HepG2 (cell line): Measurements from ENCODE around the gene OR51A7. TPM values are rescaled to one million over a fixed set of nuclear protein-coding genes. Genes with fewer than 3 reads are reported as not detected.

Experiments
- ATAC-seq: fragments of 200-7000 bp; cut with Tn5 transposase; 3 replicates; pipeline ENCODE4 v1.9.1; 2020; ENCODE audit warnings: mild to moderate bottlenecking, moderate library complexity
- BruUV-seq: library from RNA; stranded (reverse); fragments of 400-500 nt; replicated peaks from 2 replicates; lab custom pipeline; 2021; lab: Mats Ljungman, UMichigan
- CTCF ChIA-PET: fragments of 300-600 bp; formaldehyde crosslinking; extraction: SDS; loops from one replicate; lab custom pipeline; 2021; ENCODE audit warnings: low total read pairs, inconsistent platforms, low intra/inter-chr PET ratio; lab: Yijun Ruan, JAX
- POLR2A ChIA-PET: fragments of 350-600 bp; sonication (Branson Sonifier 250); formaldehyde crosslinking; loops from one replicate; lab custom pipeline; 2020; ENCODE audit warnings: antibody characterized with exemption, inconsistent platforms; lab: Yijun Ruan, JAX
- DNase-seq: peaks from one replicate; pipeline ENCODE4 v3.0.0-alpha.2; 2015; ENCODE audit warnings: low spot score
- FAIRE-seq: peaks from 3 replicates; lab custom pipeline; 2011; peaks lifted over from hg19 to GRCh38; lab: Jason Lieb, UNC
- H2AFZ ChIP-seq: one replicate; pipeline ENCODE4 v1.6.1; 2011; ENCODE audit warnings: low read length, inconsistent platforms
- H3K27ac ChIP-seq: fragments of 300-600 bp; 3 replicates; pipeline ENCODE4 v1.8.0; 2011; ENCODE audit warnings: mixed run types, mild to moderate bottlenecking, mixed read lengths, low read length, inconsistent platforms; ENCODE audit not compliant: insufficient read depth; ENCODE audit errors: extremely low read length
- H3K27me3 ChIP-seq, 2 experiments: fragments of 200-600 bp in 1 of 2; 2 replicates in 1 of 2; 3 replicates in 1 of 2; pipeline versions ENCODE4 v1.6.0 to v1.8.0; 2011; ENCODE audit warnings: low read length in 2 of 2, mild to moderate bottlenecking in 2 of 2, moderate library complexity in 2 of 2, inconsistent platforms in 1 of 2; ENCODE audit not compliant: insufficient read depth in 2 of 2, control insufficient read depth in 1 of 2
- H3K36me3 ChIP-seq, 2 experiments: fragments of 200-600 bp in 1 of 2; replicated peaks in 1 of 2; 2 replicates in 1 of 2; 3 replicates in 1 of 2; pipeline versions ENCODE4 v1.5.1 to v1.8.0; 2011; ENCODE audit warnings: low read length in 2 of 2, inconsistent platforms in 1 of 2; ENCODE audit not compliant: insufficient read depth in 2 of 2, control insufficient read depth in 1 of 2
- H3K4me1 ChIP-seq: 2 replicates; pipeline ENCODE4 v1.5.1; 2012; ENCODE audit warnings: low read length, inconsistent platforms; ENCODE audit not compliant: insufficient read depth
- H3K4me2 ChIP-seq: 2 replicates; pipeline ENCODE4 v1.6.0; 2011; ENCODE audit warnings: low read depth, low read length, inconsistent platforms
- H3K4me3 ChIP-seq, 3 experiments: fragments of 200-600 bp in 1 of 3; sonication (generic), shearing (Covaris generic) in 1 of 3; replicated peaks in 1 of 3; 2 replicates each; pipeline ENCODE4 v1.5.1; 2011 to 2016; ENCODE audit warnings: low read length in 3 of 3, inconsistent platforms in 2 of 3, low read depth in 2 of 3, mild to moderate bottlenecking in 2 of 3, control low read depth in 1 of 3, mixed read lengths in 1 of 3; ENCODE audit not compliant: insufficient read depth in 1 of 3
- H3K79me2 ChIP-seq: one replicate; pipeline ENCODE4 v1.6.1; 2011; ENCODE audit warnings: low read length, inconsistent platforms; ENCODE audit not compliant: insufficient read depth
- H3K9ac ChIP-seq: 2 replicates; pipeline ENCODE4 v1.6.0; 2011; ENCODE audit warnings: mild to moderate bottlenecking, low read depth, low read length, inconsistent platforms; ENCODE audit not compliant: insufficient read depth
- H3K9me3 ChIP-seq: 2 replicates; pipeline ENCODE4 v1.5.1; 2012; ENCODE audit warnings: mild to moderate bottlenecking, low read length
- H4K20me1 ChIP-seq: 2 replicates; pipeline ENCODE4 v1.6.0; 2011; ENCODE audit warnings: inconsistent platforms, mild to moderate bottlenecking, low read length, moderate library complexity; ENCODE audit not compliant: insufficient read depth
- PHF5A ChIP-seq: IDR thresholded peaks from one replicate; pipeline ENCODE4 v1.6.1; 2018; ENCODE audit warnings: low read depth, missing genetic modification reagents; ENCODE audit not compliant: unreplicated experiment
- PTBP1 ChIP-seq: fragments of 200-400 bp; formaldehyde crosslinking; IDR thresholded peaks from 2 replicates; pipeline ENCODE4 v1.6.1; 2018; ENCODE audit warnings: low read length, low read depth; ENCODE audit not compliant: poor library complexity, severe bottlenecking
- SUZ12 ChIP-seq: fragments of 150-350 bp; IDR thresholded peaks from 2 replicates; pipeline ENCODE4 v1.6.1; 2014; ENCODE audit warnings: low read depth, low read length
- ZBTB8A ChIP-seq: sonication (generic); formaldehyde crosslinking; IDR thresholded peaks from 2 replicates; pipeline ENCODE4 v1.4.0; 2020; ENCODE audit warnings: mild to moderate bottlenecking, low read depth, missing genetic modification reagents, borderline replicate concordance
- ZNF101 ChIP-seq: sonication (generic); formaldehyde crosslinking; IDR thresholded peaks from 2 replicates; pipeline ENCODE4 v1.4.0; 2020; ENCODE audit warnings: mild to moderate bottlenecking, low read depth, missing genetic modification reagents, borderline replicate concordance
- ZNF333 ChIP-seq: sonication (generic); formaldehyde crosslinking; IDR thresholded peaks from 2 replicates; pipeline ENCODE4 v1.4.0; 2020; ENCODE audit warnings: mild to moderate bottlenecking, missing genetic modification reagents, borderline replicate concordance
- ZNF563 ChIP-seq: sonication (generic); formaldehyde crosslinking; IDR thresholded peaks from 2 replicates; pipeline ENCODE4 v1.8.0; 2022; ENCODE audit warnings: mild to moderate bottlenecking, moderate library complexity, missing genetic modification reagents
- WGBS: methylation state at CpG from one replicate; pipeline ENCODE4 v1.1.6; 2017; ENCODE audit warnings: low lambda C conversion rate; 5-methylcytosine and 5-hydroxymethylcytosine counted together
- in situ Hi-C: cut with HindIII; loops from 2 replicates; pipeline ENCODE4 v1.10.0; 2017; ENCODE audit warnings: low pct_unique_long_range_greater_than_20kb; ENCODE audit not compliant: extremely low pct_ligation_motif_present
- intact Hi-C: fragments of 100-400 bp; cut with micrococcal nuclease; formaldehyde crosslinking; loops from one replicate; pipeline ENCODE4 v1.10.0; 2022; ENCODE audit not compliant: unreplicated experiment
- polyA plus RNA-seq, 8 experiments: library from polyadenylated mRNA; depleted of rRNA in 3 of 8; stranded (reverse) in 7 of 8; unstranded in 1 of 8; fragments of >200 nt; fragmentation: Illumina TruSeq in 4 of 8; extraction: Trizol in 4 of 8; gene quantifications; 2 replicates each; pipeline versions ENCODE4 v1.2.1 to v1.2.3, GENCODE V29; 2011 to 2016; ENCODE audit warnings: low read depth in 4 of 8, missing spikeins in 1 of 8, mixed read lengths in 1 of 8; ENCODE audit not compliant: insufficient read depth in 1 of 8
- total RNA-seq, 5 experiments: library from RNA; depleted of rRNA; stranded (reverse); fragments of >200 nt; fragmentation: Illumina TruSeq; extraction: Trizol; gene quantifications; 2 replicates each; pipeline ENCODE4 v1.2.3, GENCODE V29; 2016; ENCODE audit warnings: low read depth in 1 of 5
- TF ChIP-seq, protein P1 (sequence below): sonication (generic); formaldehyde crosslinking; IDR thresholded peaks from 2 replicates; pipeline ENCODE4 v1.4.0; 2020; ENCODE audit warnings: missing genetic modification reagents
- TF ChIP-seq, protein P2 (sequence below): sonication (generic); formaldehyde crosslinking; IDR thresholded peaks from 2 replicates; pipeline ENCODE4 v1.5.1; 2020; ENCODE audit warnings: missing genetic modification reagents, mild to moderate bottlenecking, borderline replicate concordance

The OR51A7 gene
- total and polyA plus RNA-seq, 2 of the 13 experiments (the other 11 are each of a cell fraction or from before 2014, with no cell fraction given): not detected

DNA sequence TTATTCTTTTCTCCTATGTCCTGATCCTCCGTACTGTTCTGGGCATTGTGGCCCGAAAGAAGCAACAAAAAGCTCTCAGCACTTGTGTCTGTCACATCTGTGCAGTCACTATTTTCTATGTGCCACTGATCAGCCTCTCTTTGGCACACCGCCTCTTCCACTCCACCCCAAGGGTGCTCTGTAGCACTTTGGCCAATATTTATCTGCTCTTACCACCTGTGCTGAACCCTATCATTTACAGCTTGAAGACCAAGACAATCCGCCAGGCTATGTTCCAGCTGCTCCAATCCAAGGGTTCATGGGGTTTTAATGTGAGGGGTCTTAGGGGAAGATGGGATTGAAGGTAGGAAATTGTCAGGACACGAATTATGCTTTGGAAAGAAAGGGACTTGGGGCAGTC lies 21.0 kb upstream of the OR51A7 start:
- 5% methylated on average over 5 of the region's 5 CpGs for WGBS
- H4K20me1 ChIP-seq: no peaks in the 10 kb centered on the region
- BruUV-seq: no TSS peak
- in situ Hi-C loops: no loop called here
- TF ChIP-seq PHF5A (CRISPR knock-in tag): no peak
- TF ChIP-seq ZBTB8A (CRISPR knock-in tag): no peak
- no peak for TF ChIP-seq ZNF333
- TF ChIP-seq, protein P1, sequence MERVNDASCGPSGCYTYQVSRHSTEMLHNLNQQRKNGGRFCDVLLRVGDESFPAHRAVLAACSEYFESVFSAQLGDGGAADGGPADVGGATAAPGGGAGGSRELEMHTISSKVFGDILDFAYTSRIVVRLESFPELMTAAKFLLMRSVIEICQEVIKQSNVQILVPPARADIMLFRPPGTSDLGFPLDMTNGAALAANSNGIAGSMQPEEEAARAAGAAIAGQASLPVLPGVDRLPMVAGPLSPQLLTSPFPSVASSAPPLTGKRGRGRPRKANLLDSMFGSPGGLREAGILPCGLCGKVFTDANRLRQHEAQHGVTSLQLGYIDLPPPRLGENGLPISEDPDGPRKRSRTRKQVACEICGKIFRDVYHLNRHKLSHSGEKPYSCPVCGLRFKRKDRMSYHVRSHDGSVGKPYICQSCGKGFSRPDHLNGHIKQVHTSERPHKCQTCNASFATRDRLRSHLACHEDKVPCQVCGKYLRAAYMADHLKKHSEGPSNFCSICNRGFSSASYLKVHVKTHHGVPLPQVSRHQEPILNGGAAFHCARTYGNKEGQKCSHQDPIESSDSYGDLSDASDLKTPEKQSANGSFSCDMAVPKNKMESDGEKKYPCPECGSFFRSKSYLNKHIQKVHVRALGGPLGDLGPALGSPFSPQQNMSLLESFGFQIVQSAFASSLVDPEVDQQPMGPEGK (CRISPR knock-in tag): no peak
- TF ChIP-seq SUZ12: no peak
- TF ChIP-seq, protein P2, sequence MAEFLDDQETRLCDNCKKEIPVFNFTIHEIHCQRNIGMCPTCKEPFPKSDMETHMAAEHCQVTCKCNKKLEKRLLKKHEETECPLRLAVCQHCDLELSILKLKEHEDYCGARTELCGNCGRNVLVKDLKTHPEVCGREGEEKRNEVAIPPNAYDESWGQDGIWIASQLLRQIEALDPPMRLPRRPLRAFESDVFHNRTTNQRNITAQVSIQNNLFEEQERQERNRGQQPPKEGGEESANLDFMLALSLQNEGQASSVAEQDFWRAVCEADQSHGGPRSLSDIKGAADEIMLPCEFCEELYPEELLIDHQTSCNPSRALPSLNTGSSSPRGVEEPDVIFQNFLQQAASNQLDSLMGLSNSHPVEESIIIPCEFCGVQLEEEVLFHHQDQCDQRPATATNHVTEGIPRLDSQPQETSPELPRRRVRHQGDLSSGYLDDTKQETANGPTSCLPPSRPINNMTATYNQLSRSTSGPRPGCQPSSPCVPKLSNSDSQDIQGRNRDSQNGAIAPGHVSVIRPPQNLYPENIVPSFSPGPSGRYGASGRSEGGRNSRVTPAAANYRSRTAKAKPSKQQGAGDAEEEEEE (CRISPR knock-in tag): no peak
- no peak for TF ChIP-seq ZNF563
- no peak for TF ChIP-seq ZNF101 (CRISPR knock-in tag)
- TF ChIP-seq PTBP1: no peak
- H3K36me3 ChIP-seq: no peaks in the 10 kb centered on the region
- ChIA-PET CTCF (no interaction called here), POLR2A (no interaction called here)
- no peak overlapping the region for H3K4me3 ChIP-seq
- DNase-seq (no peak), FAIRE-seq (no peak), ATAC-seq (no peak)
- H3K27me3 ChIP-seq: peaks cover 0 to 3% of the 10 kb centered on the region in 2 experiments; a peak in 1 of 5 replicates
- H3K9ac ChIP-seq: no peak overlapping the region
- H3K27ac ChIP-seq: no peak overlapping the region
- no peaks in the 10 kb centered on the region for H3K9me3 ChIP-seq
- no peak overlapping the region for H2AFZ ChIP-seq
- intact Hi-C loops: no loop called here
- H3K79me2 ChIP-seq: no peaks in the 10 kb centered on the region
- H3K4me1 ChIP-seq: no peaks in the 10 kb centered on the region
- no peak overlapping the region for H3K4me2 ChIP-seq
